Transverse colon (tissue), 4 donors: ENCODE data around the gene SNX5. TPM values are rescaled to one million over a fixed set of nuclear protein-coding genes. Genes with fewer than 3 reads are reported as not detected.
A peak's percentile ranks its signal among the peaks of the same experiment; 100 is the strongest.

Experiments used
- DNase-seq: peaks from one replicate; pipeline ENCODE4 v3.0.0-alpha.2; 2019
- H3K27ac ChIP-seq, 4 donors: fragments of 200-600 bp; sonication (generic); 2 replicates each; pipeline ENCODE4 v1.5.1; 2016 to 2018; ENCODE audit warnings: inconsistent platforms in 4 of 4
- H3K27me3 ChIP-seq: fragments of 200-600 bp; sonication (generic); 2 replicates; pipeline ENCODE4 v1.5.1; 2017; ENCODE audit warnings: inconsistent platforms
- H3K36me3 ChIP-seq, 4 donors: fragments of 200-600 bp; sonication (generic); 2 replicates each; pipeline ENCODE4 v1.5.1; 2017 to 2019; ENCODE audit warnings: inconsistent platforms in 4 of 4
- H3K4me1 ChIP-seq, 4 donors: fragments of 200-600 bp; sonication (generic); 2 replicates each; pipeline ENCODE4 v1.5.1; 2017 to 2020; ENCODE audit warnings: inconsistent platforms in 4 of 4
- H3K4me3 ChIP-seq, 4 donors: fragments of 200-600 bp; sonication (generic); 1 replicate in 1 of 4; 2 replicates in 3 of 4; pipeline versions ENCODE4 v1.5.1 to v1.6.1; 2017 to 2019; ENCODE audit warnings: inconsistent platforms in 4 of 4
- H3K9me3 ChIP-seq, 2 donors: fragments of 200-600 bp; sonication (generic); 2 replicates each; pipeline ENCODE4 v1.5.1; 2017 to 2019; ENCODE audit warnings: inconsistent platforms in 2 of 2
- CTCF ChIP-seq, 5 experiments: fragments of 200-600 bp in 3 of 5; fragments of 450-650 bp in 2 of 5; sonication (generic) in 3 of 5; IDR thresholded peaks; 1 replicate in 2 of 5; 2 replicates in 3 of 5; pipeline ENCODE4 v1.5.1; 2016 to 2017; ENCODE audit warnings: antibody characterized with exemption in 5 of 5, inconsistent platforms in 3 of 5, mild to moderate bottlenecking in 2 of 5, moderate library complexity in 1 of 5
- EP300 ChIP-seq: sonication (generic); formaldehyde crosslinking; IDR thresholded peaks from one replicate; pipeline ENCODE4 v1.6.1; 2017; ENCODE audit warnings: antibody characterized with exemption, low read depth
- POLR2A ChIP-seq: fragments of 450-650 bp; IDR thresholded peaks from one replicate; pipeline ENCODE4 v1.6.1; 2016; ENCODE audit warnings: antibody characterized with exemption, mild to moderate bottlenecking, moderate library complexity
- POLR2AphosphoS5 ChIP-seq, 3 donors: sonication (generic); formaldehyde crosslinking; IDR thresholded peaks; one replicate each; pipeline ENCODE4 v1.6.1; 2016; ENCODE audit warnings: antibody characterized with exemption in 3 of 3
- WGBS, 2 donors: methylation state at CpG; one replicate each; pipeline ENCODE4 v1.1.5; 2018; ENCODE audit warnings: low coverage in 1 of 2; 5-methylcytosine and 5-hydroxymethylcytosine counted together
- in situ Hi-C, 4 donors: fragments of 200-750 bp; cut with MboI; loops; one replicate each; pipeline versions ENCODE4 v1.15.0 to v1.15.1; 2017; ENCODE audit warnings: low sequenced_read_pairs in 3 of 4, low pct_ligation_motif_present in 1 of 4, low pct_unique_long_range_greater_than_20kb in 1 of 4
- intact Hi-C: fragments of 100-400 bp; cut with DNase I; formaldehyde crosslinking; loops from one replicate; pipeline ENCODE4 v1.15.1; 2023; ENCODE audit warnings: low total_unique reads
- total RNA-seq, 4 donors: library from RNA; depleted of rRNA; stranded (reverse); fragments of >200 nt; gene quantifications; one replicate each; pipeline ENCODE4 v1.1.0, GENCODE V29; 2016

The SNX5 gene
- total RNA-seq, 4 donors from 2014 or later, result 91.9 to 160 (median 122) TPM

- no peak overlapping the region for H3K4me3 ChIP-seq
- in situ Hi-C loops, result loop anchor here in 2 of 4 donors (25.0 kb wide), 2 partner anchors 253 to 403 kb away; no protein-coding TSS in a partner anchor
- H3K4me1 ChIP-seq, result peaks cover 2 to 16% (median 4%) of the 10 kb centered on the region in 4 donors
- 84% methylated on average over 4 of the region's 4 CpGs; no CpG with 5 or more reads in 1 of the 2 donors for WGBS, 2 donors
- TF ChIP-seq POLR2AphosphoS5 (IDR thresholded peaks at IDR 0.05) (no peak), POLR2A (no peak), CTCF (IDR thresholded peaks at IDR 0.05) (no peak), EP300 (no peak)
- no peak for DNase-seq
- H3K27me3 ChIP-seq, result no peaks in the 10 kb centered on the region
- no peaks in the 10 kb centered on the region for H3K9me3 ChIP-seq
- H3K27ac ChIP-seq, result no peak overlapping the region
- no peaks in the 10 kb centered on the region for H3K36me3 ChIP-seq
- intact Hi-C loops, result no loop called here
Measured at GRCh38 chr20:17914957-17915356, 53.6 kb downstream of the SNX5 start.

GRCh38 chr20:17912916-17913315, 55.7 kb downstream of the SNX5 start:
- DNase-seq, result no peak
- H3K4me1 ChIP-seq, result peaks cover 2 to 18% (median 4%) of the 10 kb centered on the region in 4 donors
- no peaks in the 10 kb centered on the region for H3K9me3 ChIP-seq
- H3K27me3 ChIP-seq, result no peaks in the 10 kb centered on the region
- in situ Hi-C loops (loop anchor here in 2 of 4 donors (25.0 kb wide), 2 partner anchors 251 to 401 kb away; no protein-coding TSS in a partner anchor), intact Hi-C loops (no loop called here)
- no peaks in the 10 kb centered on the region for H3K36me3 ChIP-seq
- WGBS, 2 donors, result 83 to 84% methylated on average over 2 of the region's 2 CpGs
- H3K27ac ChIP-seq, result no peak overlapping the region
- no peak for TF ChIP-seq EP300
- no peak for TF ChIP-seq POLR2AphosphoS5 (IDR thresholded peaks at IDR 0.05)
- TF ChIP-seq POLR2A, result no peak
- TF ChIP-seq CTCF (IDR thresholded peaks at IDR 0.05), result no peak
- no peak overlapping the region for H3K4me3 ChIP-seq

- no peaks in the 10 kb centered on the region for H3K9me3 ChIP-seq
- in situ Hi-C loops, result loop anchor here in 2 of 4 donors (25.0 kb wide), 2 partner anchors 250 to 400 kb away; no protein-coding TSS in a partner anchor
- DNase-seq, result no peak
Measured at GRCh38 chr20:17911927-17912326, 56.7 kb downstream of the SNX5 start.

GRCh38 chr20:17910828-17911294, 57.7 kb downstream of the SNX5 start:
- no peaks in the 10 kb centered on the region for H3K9me3 ChIP-seq
- H3K27ac ChIP-seq, result peak overlapping the region; percentile 50 to 72 (median 65)
- in situ Hi-C loops (loop anchor here in 2 of 4 donors (25.0 kb wide), 2 partner anchors 249 to 399 kb away; no protein-coding TSS in a partner anchor), intact Hi-C loops (no loop called here)
- no peaks in the 10 kb centered on the region for H3K27me3 ChIP-seq
- no peaks in the 10 kb centered on the region for H3K36me3 ChIP-seq
- H3K4me3 ChIP-seq, result no peak overlapping the region
- peaks cover 2 to 18% (median 4%) of the 10 kb centered on the region in 4 donors for H3K4me1 ChIP-seq
- no peak for DNase-seq
- peak; percentile 7 to 43 (median 27) for TF ChIP-seq POLR2AphosphoS5 (IDR thresholded peaks at IDR 0.05)
- TF ChIP-seq POLR2A, result no peak
- WGBS, 2 donors, result 45 to 60% methylated on average over 2 to 6 of the region's 6 CpGs

More at GRCh38 chr20:17911927-17912326, 56.7 kb downstream of the SNX5 start:
- TF ChIP-seq POLR2A (no peak), CTCF (IDR thresholded peaks at IDR 0.05) (no peak), POLR2AphosphoS5 (IDR thresholded peaks at IDR 0.05) (no peak), EP300 (no peak)
- intact Hi-C loops, result no loop called here
- 76 to 100% methylated on average over 1 to 4 of the region's 4 CpGs for WGBS, 2 donors
- Histone ChIP-seq H3K36me3 (no peaks in the 10 kb centered on the region), H3K4me1 (peaks cover 2 to 18% (median 4%) of the 10 kb centered on the region in 4 donors), H3K27me3 (no peaks in the 10 kb centered on the region), H3K27ac (no peak overlapping the region), H3K4me3 (no peak overlapping the region)
